NCI-H1048 (cell line): ENCODE measurements around the gene ZNF793.

Source experiments
- DNase-seq: peaks from one replicate; lab custom pipeline; 2025; lab: John Stamatoyannopoulos, UW

ZNF793 gene

DNA sequence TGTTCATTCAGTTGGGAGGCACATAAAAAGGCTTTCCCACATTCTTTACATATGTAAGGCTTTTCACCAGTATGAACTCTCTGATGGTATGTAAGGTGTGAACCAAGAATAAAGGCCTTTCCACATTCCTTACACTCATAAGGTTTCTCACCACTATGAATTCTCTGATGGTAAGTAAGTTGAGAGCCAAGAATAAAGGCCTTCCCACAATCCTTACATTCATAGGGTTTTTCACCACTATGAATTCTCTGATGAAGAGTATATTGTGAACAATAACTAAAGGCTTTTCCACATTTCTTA lies 58.6 kb downstream of the ZNF793 start:
- no peak for DNase-seq

DNA sequence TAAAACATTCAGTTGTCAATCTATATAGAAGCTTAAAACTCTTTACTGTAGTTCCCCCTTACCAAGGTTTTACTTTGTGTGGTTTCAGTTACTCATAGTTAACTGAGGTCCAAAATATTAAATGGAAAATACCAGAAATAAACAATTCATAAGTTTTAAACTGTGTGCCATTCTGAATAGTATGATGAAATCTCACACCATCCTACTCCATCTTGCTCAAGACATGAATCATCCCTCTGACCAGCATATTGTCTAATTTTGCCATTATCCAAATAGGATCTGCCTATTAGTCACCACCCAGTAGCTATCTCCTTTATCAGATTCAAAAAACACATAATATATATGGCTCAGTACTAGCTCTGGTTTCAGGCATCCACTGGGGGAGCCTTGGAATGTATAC lies 65.5 kb downstream of the ZNF793 start:
- DNase-seq, result no peak

GRCh38 chr19:37583340-37583739 lies 76.6 kb downstream of the ZNF793 start:
- no peak for DNase-seq
